Loucy (cell line): ENCODE data around the gene GATB.

Source experiments
- EZH2phosphoT487 ChIP-seq: fragments of 200-600 bp; IDR thresholded peaks from 2 replicates; pipeline ENCODE4 v1.6.1; 2018; ENCODE audit warnings: antibody characterized with exemption, mild to moderate bottlenecking, moderate library complexity, borderline replicate concordance
- TF ChIP-seq, protein P1 (sequence below): fragments of 200-600 bp; sonication (generic); conservative IDR thresholded peaks from 2 replicates; pipeline ENCODE4 v1.5.1; 2014; ENCODE audit warnings: mild to moderate bottlenecking, antibody characterized with exemption, low read length

DNA sequence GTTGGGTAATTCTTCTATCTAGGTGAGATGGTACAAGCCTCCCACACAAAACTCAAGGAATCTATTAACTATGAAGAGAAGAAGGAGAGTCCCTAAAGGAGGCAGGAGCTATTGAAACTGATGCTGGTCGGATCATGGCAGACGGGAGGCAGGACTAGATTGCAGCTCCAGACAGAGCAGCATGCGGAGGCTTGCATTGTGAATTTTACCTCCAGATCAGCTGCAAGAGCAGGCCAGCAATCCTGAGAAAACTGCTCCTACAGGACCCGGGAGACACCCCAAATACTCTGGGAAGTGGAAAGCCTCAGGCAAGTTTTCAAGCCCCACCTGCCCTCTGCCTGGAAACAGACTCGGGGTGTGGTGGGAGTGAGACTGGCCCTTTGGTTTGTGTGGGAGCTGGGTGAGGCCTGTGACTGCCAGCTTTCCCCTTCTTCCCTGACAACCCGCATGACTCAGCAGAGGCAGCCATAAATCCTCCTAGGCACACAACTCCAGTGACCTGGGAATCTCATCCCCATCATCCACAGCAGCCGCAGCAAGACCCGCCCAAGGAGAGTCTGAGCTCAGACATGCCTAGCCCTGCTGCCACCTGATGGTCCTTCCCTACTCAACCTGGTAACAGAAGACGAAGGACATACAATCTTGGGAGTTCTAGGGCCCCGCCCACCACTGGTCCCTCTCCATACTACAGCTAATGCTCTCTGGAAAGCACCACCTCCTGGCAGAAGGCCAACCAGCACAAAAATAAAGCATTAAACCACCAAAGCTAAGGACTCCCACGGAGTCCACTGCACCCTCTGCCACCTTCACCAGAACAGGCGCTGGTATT is 30.9 kb downstream of the GATB start:
- TF ChIP-seq, protein P1, sequence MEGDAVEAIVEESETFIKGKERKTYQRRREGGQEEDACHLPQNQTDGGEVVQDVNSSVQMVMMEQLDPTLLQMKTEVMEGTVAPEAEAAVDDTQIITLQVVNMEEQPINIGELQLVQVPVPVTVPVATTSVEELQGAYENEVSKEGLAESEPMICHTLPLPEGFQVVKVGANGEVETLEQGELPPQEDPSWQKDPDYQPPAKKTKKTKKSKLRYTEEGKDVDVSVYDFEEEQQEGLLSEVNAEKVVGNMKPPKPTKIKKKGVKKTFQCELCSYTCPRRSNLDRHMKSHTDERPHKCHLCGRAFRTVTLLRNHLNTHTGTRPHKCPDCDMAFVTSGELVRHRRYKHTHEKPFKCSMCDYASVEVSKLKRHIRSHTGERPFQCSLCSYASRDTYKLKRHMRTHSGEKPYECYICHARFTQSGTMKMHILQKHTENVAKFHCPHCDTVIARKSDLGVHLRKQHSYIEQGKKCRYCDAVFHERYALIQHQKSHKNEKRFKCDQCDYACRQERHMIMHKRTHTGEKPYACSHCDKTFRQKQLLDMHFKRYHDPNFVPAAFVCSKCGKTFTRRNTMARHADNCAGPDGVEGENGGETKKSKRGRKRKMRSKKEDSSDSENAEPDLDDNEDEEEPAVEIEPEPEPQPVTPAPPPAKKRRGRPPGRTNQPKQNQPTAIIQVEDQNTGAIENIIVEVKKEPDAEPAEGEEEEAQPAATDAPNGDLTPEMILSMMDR, result no peak
- no peak for TF ChIP-seq EZH2phosphoT487
